B cell (primary cell): ENCODE measurements around the gene ATP5MC2. TPM values are rescaled to one million over a fixed set of nuclear protein-coding genes. Genes with fewer than 3 reads are reported as not detected.

Experiments used
- ATAC-seq: fragments of 200-7000 bp; cut with Tn5 transposase; one replicate; pipeline ENCODE4 v1.10.0; 2021; ENCODE audit warnings: low read depth, mild to moderate bottlenecking, moderate number of reproducible peaks, moderate library complexity
- CTCF ChIA-PET: fragments of 350-600 bp; sonication (Branson Sonifier 250); formaldehyde crosslinking; loops from one replicate; lab custom pipeline; 2021; ENCODE audit warnings: antibody characterized with exemption, inconsistent platforms; lab: Charles Lee
- POLR2A ChIA-PET: fragments of 350-600 bp; sonication (Branson Sonifier 250); formaldehyde crosslinking; loops from one replicate; lab custom pipeline; 2021; ENCODE audit warnings: antibody characterized with exemption; lab: Charles Lee
- DNase-seq: peaks from one replicate; pipeline ENCODE4 v3.0.0; 2013
- H2AFZ ChIP-seq: 2 replicates; pipeline ENCODE4 v1.6.1; 2012; ENCODE audit warnings: mild to moderate bottlenecking, low read depth, low read length; ENCODE audit not compliant: insufficient read depth, poor library complexity, severe bottlenecking
- H3K27ac ChIP-seq, 2 donors: 1 replicate in 1 of 2; 2 replicates in 1 of 2; pipeline ENCODE4 v1.5.1; 2012 to 2013; ENCODE audit warnings: low read length in 2 of 2, mild to moderate bottlenecking in 2 of 2, moderate library complexity in 1 of 2
- H3K27me3 ChIP-seq, 4 experiments: fragments of 200-600 bp in 1 of 4; sonication (generic) in 1 of 4; replicated peaks in 1 of 4; 1 replicate in 2 of 4; 2 replicates in 2 of 4; pipeline versions ENCODE4 v1.6.1 to v1.7.0; 2013 to 2016; ENCODE audit warnings: low read length in 3 of 4, mild to moderate bottlenecking in 2 of 4, mixed read lengths in 1 of 4, moderate library complexity in 1 of 4; ENCODE audit not compliant: insufficient read depth in 4 of 4, control insufficient read depth in 3 of 4; ENCODE audit errors: control extremely low read depth in 1 of 4
- H3K36me3 ChIP-seq, 2 experiments: replicated peaks in 1 of 2; 1 replicate in 1 of 2; 2 replicates in 1 of 2; pipeline versions ENCODE4 v1.6.1 to v1.7.1; 2013; ENCODE audit warnings: low read length in 1 of 2; ENCODE audit not compliant: insufficient read depth in 2 of 2, control insufficient read depth in 1 of 2; ENCODE audit errors: control extremely low read depth in 1 of 2, extremely low read depth in 1 of 2
- H3K4me1 ChIP-seq, 2 donors: fragments of 200-600 bp in 1 of 2; sonication (generic) in 1 of 2; 1 replicate in 1 of 2; 2 replicates in 1 of 2; pipeline versions ENCODE4 v1.5.1 to v1.6.1; 2013 to 2017; ENCODE audit warnings: low read length in 2 of 2; ENCODE audit not compliant: control insufficient read depth in 2 of 2, insufficient read depth in 2 of 2
- H3K4me2 ChIP-seq: replicated peaks from 2 replicates; pipeline ENCODE3; 2012; ENCODE audit warnings: mild to moderate bottlenecking, low read depth, low read length; ENCODE audit not compliant: poor library complexity, severe bottlenecking
- H3K4me3 ChIP-seq, 5 experiments: fragments of 200-600 bp in 1 of 5; sonication (generic) in 1 of 5; 1 replicate in 3 of 5; 2 replicates in 2 of 5; pipeline versions ENCODE4 v1.5.1 to v1.7.0; 2011 to 2016; ENCODE audit warnings: low read length in 4 of 5, mild to moderate bottlenecking in 4 of 5, low read depth in 2 of 5, control low read depth in 1 of 5, moderate library complexity in 1 of 5; ENCODE audit not compliant: insufficient read depth in 1 of 5; ENCODE audit errors: control extremely low read depth in 1 of 5, extremely low read depth in 1 of 5
- H3K79me2 ChIP-seq: fragments of 200-600 bp; sonication (generic); one replicate; pipeline ENCODE4 v1.6.0; 2016; ENCODE audit warnings: low read length; ENCODE audit not compliant: control insufficient read depth, insufficient read depth
- H3K9ac ChIP-seq: fragments of 200-600 bp; sonication (generic); 2 replicates; pipeline ENCODE4 v1.6.1; 2017; ENCODE audit warnings: mild to moderate bottlenecking, low read length, moderate library complexity
- H3K9me3 ChIP-seq, 3 donors: one replicate each; pipeline versions ENCODE4 v1.6.1 to v1.7.1; 2013; ENCODE audit warnings: low read length in 2 of 3; ENCODE audit not compliant: control insufficient read depth in 2 of 3, insufficient read depth in 1 of 3; ENCODE audit errors: control extremely low read depth in 1 of 3
- H4K20me1 ChIP-seq: 2 replicates; pipeline ENCODE4 v1.6.0; 2012; ENCODE audit warnings: mild to moderate bottlenecking, low read length; ENCODE audit not compliant: insufficient read depth, control insufficient read depth, poor library complexity, severe bottlenecking
- H3K27ac Mint-ChIP-seq: one replicate; pipeline ENCODE4 v1.8.0; 2021; ENCODE audit warnings: mixed read lengths
- H3K27me3 Mint-ChIP-seq: one replicate; pipeline ENCODE4 v1.8.0; 2021; ENCODE audit warnings: mixed read lengths
- H3K4me1 Mint-ChIP-seq: one replicate; pipeline ENCODE4 v1.8.0; 2021; ENCODE audit warnings: mixed read lengths
- H3K4me3 Mint-ChIP-seq: one replicate; pipeline ENCODE4 v1.8.0; 2021; ENCODE audit warnings: mixed read lengths
- H3K9me3 Mint-ChIP-seq: one replicate; pipeline ENCODE4 v1.8.0; 2022; ENCODE audit warnings: mixed read lengths; ENCODE audit not compliant: insufficient read depth
- CTCF ChIP-seq: fragments of 200-600 bp; IDR thresholded peaks from one replicate; pipeline ENCODE4 v1.8.0; 2022; ENCODE audit warnings: antibody characterized with exemption, mild to moderate bottlenecking
- EZH2 ChIP-seq: IDR thresholded peaks from 2 replicates; pipeline ENCODE4 v1.6.1; 2012; ENCODE audit warnings: borderline replicate concordance, low read depth, mild to moderate bottlenecking, moderate library complexity, low read length; ENCODE audit not compliant: insufficient read depth, poor library complexity, severe bottlenecking
- WGBS: methylation state at CpG from one replicate; pipeline ENCODE4 v1.1.5; 2013; ENCODE audit warnings: missing lambda C conversion rate; ENCODE audit not compliant: insufficient coverage; 5-methylcytosine and 5-hydroxymethylcytosine counted together
- intact Hi-C: fragments of 100-400 bp; cut with micrococcal nuclease; formaldehyde crosslinking; loops from one replicate; pipeline ENCODE4 v1.10.0; 2022
- polyA plus RNA-seq: library from polyadenylated mRNA; depleted of rRNA; stranded (reverse); fragments of >200 nt; gene quantifications from 2 replicates; pipeline ENCODE4 v1.2.3, GENCODE V29; 2012
- total RNA-seq, 2 donors: library from RNA; stranded (reverse); fragments of 120-200 nt in 1 of 2; gene quantifications; 1 replicate in 1 of 2; 2 replicates in 1 of 2; pipeline versions ENCODE4 v1.2.3 to v1.2.4, GENCODE V29; 2013 to 2022

The ATP5MC2 gene
- total and polyA plus RNA-seq, 2 donors (not counting 1 experiment from before 2014, with no cell fraction given) = 212 to 435 TPM

- Mint-ChIP-seq H3K27ac (no peak overlapping the region), H3K27me3 (no peaks in the 10 kb centered on the region), H3K9me3 (no peaks in the 10 kb centered on the region), H3K4me1 (peaks cover 13% of the 10 kb centered on the region), H3K4me3 (no peak overlapping the region)
- no peaks in the 10 kb centered on the region for H3K27me3 ChIP-seq
- CTCF ChIA-PET = interaction anchor here (0.7 to 17.5 kb wide), 4 partner anchors 17 to 23 kb away, joined by 3 to 254 read pairs (median 3); no protein-coding TSS in a partner anchor
- peaks cover 12% of the 10 kb centered on the region for H4K20me1 ChIP-seq
- H3K4me1 ChIP-seq = peaks cover 10 to 14% of the 10 kb centered on the region in 2 donors
- intact Hi-C loops = loop anchor here (10.0 kb wide), 1 partner anchor 492 kb away; no protein-coding TSS in a partner anchor
- no peak overlapping the region for H3K9ac ChIP-seq
- H3K9me3 ChIP-seq = no peaks in the 10 kb centered on the region
- no peak for TF ChIP-seq CTCF
- no peak for TF ChIP-seq EZH2
- DNase-seq (no peak), ATAC-seq (no peak)
- H3K4me2 ChIP-seq = no peak overlapping the region
- H3K4me3 ChIP-seq = no peak overlapping the region
- H3K36me3 ChIP-seq = peaks cover 5 to 62% of the 10 kb centered on the region in 2 experiments
- peaks cover 19% of the 10 kb centered on the region for H3K79me2 ChIP-seq
- POLR2A ChIA-PET = no interaction called here
- no peak overlapping the region for H3K27ac ChIP-seq
- H2AFZ ChIP-seq = no peak overlapping the region
- no CpG with 5 or more reads among the region's 3 CpGs for WGBS
Observed at GRCh38 chr12:53722450-53723041, 46.7 kb upstream of the ATP5MC2 start.

DNA sequence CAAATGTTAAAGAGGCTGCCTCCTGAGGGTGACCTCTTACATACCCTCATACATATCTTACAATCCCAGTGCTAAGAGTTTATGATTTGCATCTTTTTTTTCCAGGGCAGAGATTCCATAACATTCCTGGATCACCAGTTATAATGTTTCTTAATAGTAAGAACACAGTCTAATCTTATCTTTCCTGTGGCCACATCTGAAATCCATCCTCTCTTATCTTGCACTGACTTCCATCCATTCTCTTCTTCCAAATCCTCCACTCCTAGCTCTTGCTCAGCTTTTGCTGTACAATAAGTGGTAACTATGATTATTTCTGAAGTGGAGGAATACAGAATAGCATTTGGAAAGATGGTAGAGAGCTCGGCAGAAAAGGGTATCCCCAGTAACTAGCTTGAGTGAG, 45.1 kb upstream of the ATP5MC2 start:
- Histone ChIP-seq H3K4me2 (no peak overlapping the region), H3K27me3 (no peaks in the 10 kb centered on the region), H4K20me1 (peaks cover 11% of the 10 kb centered on the region), H3K9ac (no peak overlapping the region), H2AFZ (no peak overlapping the region), H3K4me1 (peaks cover 0 to 3% of the 10 kb centered on the region in 2 donors), H3K36me3 (peaks cover 5 to 68% of the 10 kb centered on the region in 2 experiments), H3K9me3 (no peaks in the 10 kb centered on the region), H3K4me3 (no peak overlapping the region), H3K27ac (no peak overlapping the region), H3K79me2 (peaks cover 6% of the 10 kb centered on the region)
- WGBS = 93% methylated on average over 1 of the region's 1 CpG
- no peak overlapping the region for H3K27ac Mint-ChIP-seq
- no peaks in the 10 kb centered on the region for H3K4me1 Mint-ChIP-seq
- CTCF ChIA-PET = interaction anchor here (0.7 to 17.5 kb wide), 3 partner anchors 13 to 24 kb away, joined by 3 to 254 read pairs (median 4); no protein-coding TSS in a partner anchor
- POLR2A ChIA-PET = no interaction called here
- TF ChIP-seq EZH2 = no peak
- TF ChIP-seq CTCF = no peak
- intact Hi-C loops = loop anchor here (10.0 kb wide), 1 partner anchor 494 kb away; no protein-coding TSS in a partner anchor
- H3K9me3 Mint-ChIP-seq = no peaks in the 10 kb centered on the region
- DNase-seq (no peak), ATAC-seq (no peak)
- H3K27me3 Mint-ChIP-seq = no peaks in the 10 kb centered on the region
- H3K4me3 Mint-ChIP-seq = no peak overlapping the region
